GM18873 (cell line): ENCODE measurements around the gene TOPORS.
"Not testable (repeated sequence)": the region's sequence is repeated elsewhere in the genome, so short reads cannot be mapped to it uniquely, and the experiment has no call there.

ENCODE experiments used
- ATAC-seq: cut with Tn5 transposase; IDR thresholded peaks from one replicate; pipeline ENCODE4 v1.9.1; 2021; ENCODE audit warnings: mild to moderate bottlenecking, moderate library complexity, moderate number of reproducible peaks; ENCODE audit not compliant: unreplicated experiment, low FRiP score

The TOPORS gene

GRCh38 chr9:32570262-32570661, 17.9 kb upstream of the TOPORS start:
- no peak for ATAC-seq

- ATAC-seq: no peak
These were observed 14.4 kb upstream of the TOPORS start for GRCh38 chr9:32566770-32567169.

- no peak for ATAC-seq
These were observed 13.6 kb upstream of the TOPORS start for GRCh38 chr9:32565967-32566366.

GRCh38 chr9:32558408-32558934, 6.1 kb upstream of the TOPORS start:
- no peak for ATAC-seq

- no peak for ATAC-seq
These were observed 2.2 kb upstream of the TOPORS start for GRCh38 chr9:32554591-32554990.

GRCh38 chr9:32554107-32554506, 1.7 kb upstream of the TOPORS start:
- ATAC-seq: no peak

- ATAC-seq: peak; percentile 6
These were observed 922 bp downstream of the TOPORS start for GRCh38 chr9:32551276-32552051.

- peak; percentile 60 for ATAC-seq
These were observed 1.7 kb downstream of the TOPORS start for GRCh38 chr9:32550562-32551275.

- no peak for ATAC-seq
These were observed 2.2 kb downstream of the TOPORS start for GRCh38 chr9:32550150-32550561.

- ATAC-seq: not testable (repeated sequence)
These were observed 4.2 kb downstream of the TOPORS start for GRCh38 chr9:32548213-32548612.

GRCh38 chr9:32545884-32546283, 6.5 kb downstream of the TOPORS start:
- ATAC-seq: no peak

GRCh38 chr9:32543047-32543446, 9.3 kb downstream of the TOPORS start:
- ATAC-seq: no peak

GRCh38 chr9:32533816-32534215, 18.6 kb downstream of the TOPORS start:
- ATAC-seq: no peak

GRCh38 chr9:32533336-32533735, 19.1 kb downstream of the TOPORS start:
- no peak for ATAC-seq

GRCh38 chr9:32526707-32527048, 25.7 kb downstream of the TOPORS start:
- ATAC-seq: no peak

- ATAC-seq: peak; percentile 64
These were observed 26.2 kb downstream of the TOPORS start, which contains the start of gene RIGI for GRCh38 chr9:32526041-32526706. RIGI (minus strand) TSS chr9:32526196; CDS start chr9:32526166, 30 bp downstream.

GRCh38 chr9:32525709-32526030, 26.7 kb downstream of the TOPORS start:
- ATAC-seq: peak; percentile 7

GRCh38 chr9:32524892-32525708, 27.3 kb downstream of the TOPORS start:
- no peak for ATAC-seq

GRCh38 chr9:32524558-32524891, 27.9 kb downstream of the TOPORS start:
- not testable (repeated sequence) for ATAC-seq

GRCh38 chr9:32523910-32524309, 28.5 kb downstream of the TOPORS start:
- no peak for ATAC-seq
